ENCODE data around the gene TEX2. TPM values are rescaled to one million over a fixed set of nuclear protein-coding genes. Genes with fewer than 3 reads are reported as not detected.
A peak's percentile ranks its signal among the peaks of the same experiment; 100 is the strongest.

TEX2 gene
- total RNA-seq, 6 donors from 2014 or later: 42.3 to 96.1 (median 53.4) TPM

DNA sequence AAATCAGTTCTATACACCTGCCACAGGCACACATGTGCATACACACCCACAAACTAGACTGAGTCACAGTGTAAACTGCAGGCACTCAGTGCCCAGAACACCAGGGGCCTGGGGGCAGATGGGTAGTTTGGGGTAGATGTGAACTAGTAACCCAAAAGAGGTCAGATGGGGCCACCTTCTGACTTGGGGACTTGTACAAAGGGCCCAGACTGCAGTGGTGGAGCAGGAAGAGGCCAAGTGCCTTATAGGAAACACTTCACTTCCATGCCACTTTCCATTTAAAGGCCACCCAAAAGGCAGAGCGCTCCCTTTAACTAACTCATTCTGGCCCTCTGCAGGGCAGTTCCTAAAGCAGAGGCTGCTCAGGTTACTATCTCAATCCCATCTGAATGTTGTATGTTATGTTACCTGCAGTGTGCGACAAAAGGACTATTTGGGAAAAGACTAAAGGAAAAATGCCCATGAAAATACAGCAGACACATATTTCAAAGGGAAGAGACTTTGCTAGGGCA is 105.3 kb downstream of the TEX2 start:
- Histone ChIP-seq H3K27ac (peak overlapping the region in 2 of 4 donors; percentile 85 to 88), H3K9me3 (no peaks in the 10 kb centered on the region), H3K36me3 (peaks cover 0 to 14% (median 3%) of the 10 kb centered on the region in 4 donors), H3K4me1 (peaks cover 49 to 58% (median 55%) of the 10 kb centered on the region in 4 donors), H3K4me3 (no peak overlapping the region), H3K27me3 (no peaks in the 10 kb centered on the region)
- WGBS, 2 donors: 96 to 100% methylated on average over 2 of the region's 2 CpGs
- ATAC-seq (ENCODE audit: low FRiP score in 2 of 2) (no peak), DNase-seq (no peak)
- TF ChIP-seq, protein P1, sequence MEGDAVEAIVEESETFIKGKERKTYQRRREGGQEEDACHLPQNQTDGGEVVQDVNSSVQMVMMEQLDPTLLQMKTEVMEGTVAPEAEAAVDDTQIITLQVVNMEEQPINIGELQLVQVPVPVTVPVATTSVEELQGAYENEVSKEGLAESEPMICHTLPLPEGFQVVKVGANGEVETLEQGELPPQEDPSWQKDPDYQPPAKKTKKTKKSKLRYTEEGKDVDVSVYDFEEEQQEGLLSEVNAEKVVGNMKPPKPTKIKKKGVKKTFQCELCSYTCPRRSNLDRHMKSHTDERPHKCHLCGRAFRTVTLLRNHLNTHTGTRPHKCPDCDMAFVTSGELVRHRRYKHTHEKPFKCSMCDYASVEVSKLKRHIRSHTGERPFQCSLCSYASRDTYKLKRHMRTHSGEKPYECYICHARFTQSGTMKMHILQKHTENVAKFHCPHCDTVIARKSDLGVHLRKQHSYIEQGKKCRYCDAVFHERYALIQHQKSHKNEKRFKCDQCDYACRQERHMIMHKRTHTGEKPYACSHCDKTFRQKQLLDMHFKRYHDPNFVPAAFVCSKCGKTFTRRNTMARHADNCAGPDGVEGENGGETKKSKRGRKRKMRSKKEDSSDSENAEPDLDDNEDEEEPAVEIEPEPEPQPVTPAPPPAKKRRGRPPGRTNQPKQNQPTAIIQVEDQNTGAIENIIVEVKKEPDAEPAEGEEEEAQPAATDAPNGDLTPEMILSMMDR (IDR thresholded peaks at IDR 0.05): no peak
- no peak for TF ChIP-seq EP300 (IDR thresholded peaks at IDR 0.05)
- no peak for TF ChIP-seq POLR2A (IDR thresholded peaks at IDR 0.05)
- TF ChIP-seq POLR2AphosphoS5 (IDR thresholded peaks at IDR 0.05): no peak

DNA sequence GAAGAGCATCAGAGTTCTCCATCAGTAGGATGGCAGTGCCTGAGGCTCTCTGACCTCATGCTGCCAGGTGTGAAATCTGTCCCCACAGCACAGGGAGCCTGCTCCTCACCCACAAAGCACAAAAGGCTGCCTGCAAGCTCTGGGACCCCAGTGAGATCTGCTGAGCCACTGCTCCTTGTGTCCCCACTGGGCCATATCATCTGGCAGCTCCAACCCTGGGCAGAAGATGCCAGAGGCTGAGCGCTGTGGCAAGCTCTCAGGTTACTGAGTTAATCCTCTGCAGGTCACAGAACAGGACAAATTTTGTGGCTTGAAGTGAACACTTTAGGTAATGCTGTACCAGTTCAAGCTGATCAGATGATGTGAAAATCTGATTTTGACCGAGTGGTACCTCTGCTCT is 106.4 kb downstream of the TEX2 start:
- no peak for ATAC-seq (ENCODE audit: low FRiP score in 2 of 2)
- no peaks in the 10 kb centered on the region for H3K9me3 ChIP-seq
- peak overlapping the region; percentile 70 to 88 (median 85) for H3K27ac ChIP-seq
- no peak overlapping the region for H3K4me3 ChIP-seq
- 91 to 98% methylated on average over 1 to 2 of the region's 2 CpGs for WGBS, 2 donors
- TF ChIP-seq, protein P1 (IDR thresholded peaks at IDR 0.05): no peak
- H3K4me1 ChIP-seq: peaks cover 47 to 65% (median 63%) of the 10 kb centered on the region in 4 donors
- DNase-seq: no peak
- peaks cover 0 to 18% (median 3%) of the 10 kb centered on the region in 4 donors for H3K36me3 ChIP-seq
- no peaks in the 10 kb centered on the region for H3K27me3 ChIP-seq

GRCh38 chr17:64155751-64156544 is 107.1 kb downstream of the TEX2 start:
- 52 to 63% methylated on average over 5 to 11 of the region's 11 CpGs for WGBS, 2 donors
- DNase-seq: peak; percentile 41 to 66
- H3K36me3 ChIP-seq: peaks cover 0 to 20% (median 3%) of the 10 kb centered on the region in 4 donors
- no peaks in the 10 kb centered on the region for H3K9me3 ChIP-seq
- peak; percentile 61 to 71 for ATAC-seq (ENCODE audit: low FRiP score in 2 of 2)
- H3K4me1 ChIP-seq: peaks cover 50 to 69% (median 62%) of the 10 kb centered on the region in 4 donors
- no peaks in the 10 kb centered on the region for H3K27me3 ChIP-seq
- no peak overlapping the region for H3K4me3 ChIP-seq
- TF ChIP-seq POLR2A (IDR thresholded peaks at IDR 0.05) (no peak), POLR2AphosphoS5 (IDR thresholded peaks at IDR 0.05) (peak; percentile 53 to 69), EP300 (IDR thresholded peaks at IDR 0.05) (peak in 1 of 4 donors; percentile 56)
- TF ChIP-seq, protein P1 (IDR thresholded peaks at IDR 0.05): peak in 1 of 6 experiments; percentile 7
- H3K27ac ChIP-seq: peak overlapping the region; percentile 70 to 88 (median 85)

GRCh38 chr17:64155129-64155528 is 107.9 kb downstream of the TEX2 start:
- no peak for ATAC-seq (ENCODE audit: low FRiP score in 2 of 2)
- 89 to 94% methylated on average over 7 of the region's 7 CpGs for WGBS, 2 donors
- TF ChIP-seq EP300 (IDR thresholded peaks at IDR 0.05) (no peak), POLR2AphosphoS5 (IDR thresholded peaks at IDR 0.05) (no peak), POLR2A (IDR thresholded peaks at IDR 0.05) (no peak)
- TF ChIP-seq, protein P1 (IDR thresholded peaks at IDR 0.05): no peak
- Histone ChIP-seq H3K27me3 (no peaks in the 10 kb centered on the region), H3K4me3 (no peak overlapping the region), H3K9me3 (no peaks in the 10 kb centered on the region), H3K4me1 (peaks cover 57 to 75% (median 65%) of the 10 kb centered on the region in 4 donors), H3K27ac (peak overlapping the region; percentile 70 to 88 (median 85)), H3K36me3 (peaks cover 0 to 22% (median 3%) of the 10 kb centered on the region in 4 donors)
- DNase-seq: no peak
